Activated naive CD4-positive, alpha-beta T cell (primary cell): ENCODE data around the gene ASCL2.
"Not testable (repeated sequence)": the region's sequence is repeated elsewhere in the genome, so short reads cannot be mapped to it uniquely, and the experiment has no call there.

Experiments
- DNase-seq, 4 experiments: peaks; one replicate each; lab custom pipeline; 2025; lab: John Stamatoyannopoulos, UW

The ASCL2 gene

DNA sequence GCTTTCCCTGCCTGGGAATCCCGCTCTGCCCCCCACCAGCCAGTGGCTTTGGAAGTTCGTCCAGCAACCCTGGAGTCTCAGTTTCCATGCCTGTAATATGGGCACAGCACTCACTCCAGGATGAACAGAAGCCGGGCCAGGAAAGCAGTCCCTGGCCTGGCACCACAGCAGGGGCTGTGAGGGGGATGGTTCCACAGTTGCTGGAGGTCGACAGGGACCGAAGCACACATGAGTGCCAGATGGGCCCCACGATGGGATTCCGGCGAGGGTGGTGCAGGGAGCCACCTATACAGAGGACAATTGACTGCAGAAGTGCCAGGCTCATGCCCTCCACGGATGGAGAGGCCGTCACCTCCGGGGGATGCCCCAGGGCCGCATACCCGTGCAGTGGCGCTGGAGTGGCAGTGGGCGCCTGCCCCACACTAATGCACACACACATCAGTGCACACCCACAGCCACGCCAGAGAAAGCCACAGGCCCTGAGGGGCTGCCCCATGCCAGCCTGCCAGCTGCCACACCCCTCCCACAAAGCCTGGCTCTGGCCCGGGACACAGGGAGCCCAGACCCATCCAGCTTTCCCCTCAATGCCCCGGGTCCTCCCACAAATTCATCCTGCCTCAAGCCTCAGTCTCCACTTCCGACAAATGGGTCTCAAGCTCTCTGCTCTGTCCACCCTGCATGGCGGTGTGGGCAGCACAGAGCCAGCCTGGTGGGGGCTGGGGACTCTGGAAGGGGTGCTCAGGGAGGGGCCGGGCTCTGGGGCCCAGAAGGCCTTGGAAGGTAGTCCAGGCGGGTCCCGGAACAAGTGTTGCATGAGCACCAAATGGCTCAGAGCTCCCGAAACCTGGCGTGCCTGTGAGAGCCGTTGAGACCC is 9.7 kb downstream of the ASCL2 start:
- DNase-seq: no peak

DNA sequence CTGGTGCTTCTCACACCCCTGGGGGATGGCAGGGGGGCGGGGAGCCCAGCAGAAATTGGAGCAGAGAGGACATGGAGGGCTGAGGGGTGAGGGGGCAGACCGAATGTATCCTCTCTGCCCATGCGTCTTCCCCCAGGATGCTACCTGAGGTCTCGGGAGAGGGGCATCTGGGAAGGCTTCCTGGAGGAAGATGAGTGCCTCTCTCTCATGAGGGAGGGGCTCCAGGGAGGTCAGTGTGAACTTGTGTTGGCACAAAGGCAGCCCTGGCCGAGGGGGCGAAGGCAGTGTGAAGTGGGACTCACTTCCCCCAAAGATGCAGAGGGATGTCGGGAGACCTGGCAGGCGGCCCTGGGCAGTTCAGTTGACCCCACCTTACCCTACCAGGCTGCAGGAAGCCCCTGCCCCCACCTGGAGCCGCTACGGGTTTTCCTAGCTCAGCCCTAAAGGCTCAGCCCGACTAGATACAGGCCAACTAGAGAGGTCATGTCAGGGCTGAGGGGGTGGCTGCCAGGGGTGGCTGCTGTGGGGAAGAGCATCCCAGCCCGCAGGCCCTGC is 10.4 kb downstream of the ASCL2 start:
- DNase-seq: no peak

DNA sequence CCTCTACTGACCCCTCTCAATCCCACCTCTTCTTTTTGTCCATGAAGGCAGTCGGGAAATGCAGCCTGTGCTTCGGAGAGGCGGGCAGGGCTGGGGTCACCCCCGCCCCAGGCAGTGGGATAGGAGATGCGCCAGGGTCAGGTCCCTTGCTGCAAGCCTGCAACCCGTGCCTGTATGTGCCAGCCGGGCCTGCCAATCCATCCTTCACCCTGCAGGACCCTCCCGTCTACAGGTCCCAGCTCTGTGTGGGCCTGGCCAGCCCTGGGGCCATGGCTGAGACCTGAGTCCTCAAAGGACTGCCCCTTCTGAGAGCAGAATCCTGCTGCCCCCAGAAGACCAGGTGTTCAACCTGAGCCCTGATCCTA is 10.9 kb downstream of the ASCL2 start:
- no peak for DNase-seq

DNA sequence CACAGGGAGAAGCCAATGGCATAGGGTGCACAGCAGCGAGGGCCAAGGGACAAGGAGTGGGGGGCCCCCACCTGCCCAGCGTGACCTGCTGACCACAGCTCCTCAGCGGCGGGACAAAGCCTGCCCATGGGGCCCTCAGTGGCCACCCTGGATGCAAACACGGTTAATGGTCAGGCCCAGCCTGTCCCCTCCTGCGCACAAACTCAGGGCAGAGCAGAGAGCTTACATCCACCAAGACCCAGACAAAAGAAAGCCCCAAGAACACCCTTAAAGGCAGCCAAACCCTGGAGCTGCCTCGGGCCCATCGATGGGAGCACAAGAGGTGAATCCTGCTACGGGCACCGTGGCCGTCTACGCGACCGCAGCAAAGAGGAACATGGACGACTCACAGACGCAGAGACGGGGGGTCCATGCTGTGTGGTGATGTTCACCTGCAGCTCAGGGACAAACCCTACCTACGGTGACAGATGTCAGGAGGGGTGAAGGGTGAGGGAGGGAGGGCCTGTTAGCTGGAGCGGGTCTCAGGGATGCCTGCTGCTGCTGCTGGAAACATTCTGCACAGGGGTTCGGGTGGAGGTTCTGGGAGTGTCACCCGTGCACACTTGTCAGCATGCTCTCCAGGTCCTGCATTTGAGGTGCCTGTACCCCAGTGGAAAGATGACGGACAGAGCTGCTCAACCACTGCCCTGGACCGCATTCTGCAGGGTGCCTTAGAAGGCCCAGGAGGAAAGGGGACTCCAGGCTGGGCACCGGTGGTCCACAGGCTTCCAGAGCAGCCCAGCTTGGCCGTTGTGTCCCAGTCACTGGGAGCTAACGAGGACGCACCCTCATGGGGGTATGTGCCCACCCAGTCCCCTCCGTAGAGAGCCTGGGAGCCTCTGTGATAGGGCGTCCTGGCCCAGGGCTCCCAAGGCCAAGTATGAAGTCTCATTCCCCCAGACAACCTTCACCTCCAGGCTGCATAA is 11.6 kb downstream of the ASCL2 start:
- DNase-seq: no peak

DNA sequence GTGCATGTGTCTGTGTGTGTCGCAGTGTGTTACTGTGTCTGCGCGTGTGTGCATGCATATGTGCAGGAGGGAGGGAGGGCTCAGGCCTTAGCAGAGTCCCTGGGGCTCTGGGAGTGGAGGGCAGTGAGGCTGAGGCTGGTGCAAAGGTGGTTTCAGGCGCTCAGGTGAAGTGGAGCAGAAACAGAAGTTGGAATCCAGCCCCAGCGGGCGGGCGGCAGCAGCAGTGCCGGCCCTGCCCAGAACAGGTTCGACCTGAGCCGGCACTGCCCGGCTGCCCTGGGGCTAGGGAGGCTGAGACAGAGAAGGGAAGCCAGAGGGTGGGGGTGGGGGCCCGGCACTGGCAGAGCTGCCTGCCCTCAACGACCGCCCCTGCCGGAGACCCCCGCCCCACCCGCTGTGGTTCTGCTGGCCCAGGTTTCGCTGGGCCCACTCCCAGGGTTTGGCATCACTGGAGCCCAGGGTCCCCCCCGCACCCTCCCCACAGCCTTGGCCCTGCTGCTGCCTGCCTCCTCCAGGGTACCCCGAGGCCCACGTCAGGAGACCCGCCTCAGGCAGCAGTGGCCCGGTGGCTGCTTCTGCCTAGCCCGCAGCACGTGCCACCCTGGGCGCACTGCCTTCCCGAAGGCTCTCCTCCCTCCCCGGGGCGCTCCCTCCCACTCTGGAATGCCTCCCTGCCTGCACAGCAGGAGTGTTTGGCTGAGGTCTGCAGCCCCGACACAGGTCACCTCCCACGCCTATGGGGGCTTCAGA is 13.3 kb downstream of the ASCL2 start:
- no peak for DNase-seq

DNA sequence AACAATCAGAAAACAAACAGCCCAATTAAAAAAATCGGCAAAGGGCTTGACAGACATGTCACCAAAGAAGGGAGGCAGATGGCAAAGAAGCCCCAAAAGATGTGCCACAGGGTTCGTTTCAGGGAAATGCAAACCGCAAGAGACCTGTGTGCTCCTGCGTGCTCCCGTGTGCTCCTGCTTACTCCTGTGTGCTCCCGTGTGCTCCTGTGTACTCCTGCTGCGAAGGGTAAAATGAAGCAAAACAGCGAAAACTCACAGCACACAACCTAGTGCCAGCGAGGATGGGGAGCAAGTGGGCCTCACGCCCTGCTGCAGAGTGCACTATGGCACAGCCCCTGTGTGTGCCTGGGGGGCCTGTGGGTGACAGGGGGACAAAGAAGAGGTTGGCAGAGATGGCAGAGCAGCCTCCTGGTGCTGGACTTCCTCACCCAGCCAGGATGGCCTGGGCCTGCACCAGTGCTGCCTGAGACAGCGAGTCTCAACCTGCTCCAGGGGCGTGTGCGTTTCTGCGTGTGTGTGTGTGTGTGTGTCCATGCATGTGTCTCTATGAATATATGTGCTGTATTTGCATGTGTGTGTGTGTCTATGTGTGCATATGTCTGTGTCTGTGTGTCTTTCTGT is 14.0 kb downstream of the ASCL2 start:
- DNase-seq: no peak

DNA sequence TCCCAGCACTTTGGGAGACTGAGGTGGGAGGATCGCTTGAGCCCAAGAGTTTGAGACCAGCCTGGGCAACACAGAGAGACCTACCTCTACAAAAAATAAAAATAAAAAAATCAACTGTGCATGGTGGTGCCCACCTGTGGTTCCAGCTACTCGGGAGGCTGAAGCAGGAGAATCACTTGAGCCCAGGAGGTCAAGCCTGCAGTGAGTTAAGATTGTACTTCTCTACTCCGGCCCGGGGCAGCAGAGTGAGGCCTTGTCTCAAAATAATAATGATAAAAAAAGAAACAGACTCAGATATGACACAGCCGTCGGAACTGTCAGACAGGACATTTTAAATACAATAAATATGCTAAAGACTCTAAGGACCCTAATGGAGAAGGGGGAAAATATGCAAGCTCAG is 18.4 kb downstream of the ASCL2 start:
- no peak for DNase-seq

DNA sequence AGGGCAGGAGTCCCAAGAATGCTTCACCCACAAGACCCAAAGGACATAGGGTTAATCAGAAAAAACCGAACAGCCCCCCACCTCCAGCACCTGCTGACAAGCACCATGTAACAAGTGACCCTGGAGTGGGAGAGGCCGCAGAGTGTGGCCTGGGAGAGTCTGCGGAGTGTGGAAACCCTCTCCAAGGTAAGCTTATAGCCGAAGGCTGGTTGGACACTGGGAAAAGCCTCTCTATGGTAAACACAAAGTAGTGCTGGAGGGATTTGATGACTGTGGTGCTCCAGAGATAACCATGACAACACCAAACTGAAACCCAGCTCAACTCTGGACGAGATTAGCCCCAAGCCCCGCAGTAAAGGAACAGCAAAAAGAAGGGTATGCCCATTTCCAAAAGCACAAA is 19.2 kb downstream of the ASCL2 start:
- no peak for DNase-seq

DNA sequence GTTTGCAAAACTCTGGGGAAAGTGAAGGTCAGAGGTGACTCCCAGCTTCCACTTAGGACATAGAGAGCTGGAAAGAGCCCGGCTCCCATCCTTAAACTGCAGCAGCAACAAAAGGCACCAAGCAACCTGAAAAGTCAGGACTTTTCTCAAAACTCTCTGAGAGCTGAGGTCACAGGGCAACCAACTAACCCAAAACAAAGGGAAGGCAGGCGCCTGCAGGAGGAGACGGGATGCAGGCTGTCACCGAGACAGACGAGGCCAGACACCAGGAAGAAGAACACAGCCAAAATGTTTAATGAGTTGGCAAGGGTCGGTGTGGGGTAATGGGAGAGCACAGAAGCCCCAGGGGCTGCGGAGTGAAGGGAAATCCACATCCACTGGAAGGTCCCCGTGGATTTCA is 19.9 kb downstream of the ASCL2 start:
- DNase-seq: no peak

DNA sequence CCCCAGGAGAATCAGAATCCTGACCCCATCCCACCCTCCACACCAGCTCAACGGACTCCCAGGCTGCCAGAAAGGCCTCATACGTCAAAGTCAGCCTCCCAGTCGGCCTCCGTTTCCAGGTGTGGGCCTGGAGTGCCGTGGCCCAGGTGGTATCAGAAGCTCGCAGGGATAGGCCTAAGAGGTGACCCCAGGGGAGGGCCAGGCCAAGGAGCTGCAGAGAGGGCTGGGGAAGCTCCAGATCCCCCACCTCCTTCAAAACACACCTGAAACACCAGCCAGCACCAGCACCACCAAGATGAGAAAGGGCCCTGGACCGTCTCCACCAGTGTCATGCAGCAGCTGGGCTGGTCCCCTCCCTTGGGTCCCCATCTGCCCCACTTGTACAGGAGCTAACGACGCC is 20.3 kb downstream of the ASCL2 start:
- DNase-seq: no peak

DNA sequence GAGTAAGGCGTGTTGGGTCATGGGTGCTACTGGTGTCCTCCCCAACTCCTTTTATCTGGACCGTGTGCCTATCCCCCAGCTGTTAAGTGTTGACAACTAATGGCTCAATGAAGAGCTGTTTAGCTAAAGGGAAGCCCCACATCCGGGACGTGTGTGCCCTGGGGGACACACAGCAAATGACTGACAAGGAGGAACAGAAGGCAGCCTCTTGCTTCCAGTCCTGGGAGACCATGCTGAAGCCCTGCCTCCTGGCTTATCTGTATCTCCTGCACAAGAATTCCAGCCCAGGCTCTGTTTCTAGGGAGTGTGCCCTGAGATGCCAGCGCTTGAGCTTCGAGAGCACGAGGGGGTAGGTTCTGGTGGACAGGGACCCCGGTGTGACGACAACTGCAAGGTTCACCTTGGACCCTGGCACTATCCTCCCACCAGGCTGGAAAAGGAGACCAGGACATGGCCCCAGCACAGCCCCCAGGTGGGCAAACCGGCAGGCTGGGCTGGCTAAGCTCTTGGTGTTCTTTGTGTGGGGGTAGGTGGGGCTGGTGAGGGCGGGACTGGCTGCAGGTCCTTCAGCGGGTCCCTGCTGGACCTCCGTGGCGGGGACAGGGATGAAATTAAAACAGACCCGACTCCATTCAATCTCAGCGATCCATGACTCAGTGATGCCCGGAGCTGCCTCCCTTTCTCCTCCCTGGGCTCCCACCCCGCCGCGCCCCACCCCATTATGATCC is 21.0 kb downstream of the ASCL2 start:
- DNase-seq: no peak

DNA sequence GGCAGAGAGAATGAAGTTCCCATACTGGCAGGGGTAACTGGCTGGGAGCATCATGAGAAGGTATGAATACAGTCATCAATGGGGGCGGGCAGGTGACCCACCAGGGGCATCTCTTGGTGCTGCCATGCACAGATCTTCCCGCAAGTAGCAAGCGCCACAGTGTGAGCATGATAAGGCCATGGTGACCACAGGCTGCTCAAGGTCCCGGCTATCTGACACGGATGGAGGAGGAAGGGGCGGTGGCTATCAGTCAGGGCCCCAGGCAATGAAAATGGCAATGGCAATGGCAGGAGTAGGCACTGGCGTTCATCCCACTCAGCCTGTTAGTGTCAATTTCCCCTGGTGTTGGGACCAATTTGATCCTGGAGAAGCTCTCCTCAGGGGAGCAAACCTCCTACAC is 21.6 kb downstream of the ASCL2 start:
- no peak for DNase-seq

DNA sequence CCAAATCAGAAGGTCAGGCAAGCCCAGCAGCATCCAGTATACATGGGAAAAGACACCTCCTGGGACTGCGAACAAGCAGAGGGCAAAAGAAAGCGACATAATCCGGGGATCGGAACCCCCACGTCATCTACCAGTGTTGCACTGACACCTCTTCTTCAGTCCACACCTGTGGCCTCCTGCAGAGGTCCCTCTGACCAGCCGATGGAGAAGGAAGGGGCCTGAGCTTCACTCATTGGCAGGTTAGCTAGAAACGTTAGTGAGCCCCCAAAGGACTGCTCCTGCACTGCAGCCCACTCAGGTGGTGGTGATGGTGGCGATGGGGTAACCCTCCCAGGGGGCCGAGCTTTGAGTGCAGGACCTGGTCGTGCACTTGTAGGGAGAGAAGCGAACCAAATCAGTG is 22.1 kb downstream of the ASCL2 start:
- no peak for DNase-seq

DNA sequence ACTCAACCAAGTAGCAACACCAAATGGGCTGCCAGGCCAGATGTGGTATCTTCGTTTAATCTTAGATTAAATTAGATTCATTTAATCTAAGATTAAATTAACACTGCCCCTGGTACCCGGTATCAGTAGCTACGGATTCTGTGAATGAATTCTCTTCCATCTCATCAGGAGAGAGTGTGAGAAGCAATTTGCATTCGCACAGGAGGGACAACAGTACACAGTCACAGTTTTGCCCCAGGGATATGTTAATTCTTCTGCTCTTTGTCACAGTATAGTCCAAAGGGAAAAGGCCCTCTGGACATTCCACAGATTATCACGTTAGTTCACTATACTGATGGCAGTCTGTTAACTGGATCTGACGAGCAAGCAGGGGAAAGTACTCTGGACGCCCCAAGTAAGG is 22.9 kb downstream of the ASCL2 start:
- no peak for DNase-seq

DNA sequence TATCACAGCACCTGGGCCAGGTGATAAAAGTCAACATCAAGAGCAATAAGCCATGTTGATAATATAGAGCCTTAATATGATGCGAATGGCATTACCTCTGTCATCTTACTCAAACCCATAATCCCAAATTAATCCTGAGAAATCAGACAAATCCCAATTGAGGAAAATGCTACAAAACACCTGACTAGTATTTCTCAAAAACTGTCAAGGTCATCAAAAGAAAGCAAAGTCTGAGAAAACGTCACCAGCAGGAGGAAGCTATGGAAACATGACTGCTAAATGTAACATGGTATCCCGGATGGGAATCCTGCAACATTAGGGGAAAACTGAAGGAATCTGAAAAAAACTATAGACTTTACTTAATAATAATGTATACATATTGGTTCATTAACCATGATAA is 29.6 kb downstream of the ASCL2 start:
- DNase-seq: no peak

DNA sequence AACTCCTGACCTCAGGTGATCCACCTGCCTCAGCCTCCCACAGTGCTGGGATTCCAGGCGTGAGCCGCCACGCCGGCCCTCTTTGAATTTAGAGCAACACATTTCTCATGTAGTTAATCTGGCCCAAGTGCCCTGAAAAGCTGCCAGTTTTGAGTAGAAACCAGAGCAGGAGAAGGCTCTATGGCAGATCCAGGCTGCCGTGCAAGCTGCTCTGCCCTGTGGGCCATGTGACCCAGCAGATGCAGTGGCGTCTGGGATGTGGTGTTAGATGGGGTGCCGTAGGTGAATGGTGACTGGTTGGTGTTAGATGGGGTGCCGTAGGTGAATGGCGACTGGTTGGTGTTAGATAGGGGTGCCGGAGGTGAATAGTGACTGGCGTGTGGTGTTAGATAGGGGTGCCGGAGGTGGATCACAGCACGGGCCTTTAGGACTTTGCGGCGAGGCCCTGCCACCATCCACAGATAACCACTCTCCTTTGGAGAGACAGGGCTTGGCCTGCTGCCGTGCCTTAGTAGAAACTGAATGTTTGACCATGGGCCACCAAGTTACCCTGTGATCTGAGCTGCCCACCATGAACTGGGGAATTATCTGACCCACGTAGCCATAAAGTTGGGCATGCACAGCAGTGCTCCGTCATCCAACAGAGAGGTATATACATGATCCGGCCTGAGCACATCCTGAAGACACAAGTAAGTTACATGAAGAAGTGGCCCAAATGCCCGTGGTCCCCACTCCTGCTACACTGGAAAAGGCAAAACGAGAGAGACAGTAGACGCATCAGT is 32.7 kb downstream of the ASCL2 start:
- no peak for DNase-seq

DNA sequence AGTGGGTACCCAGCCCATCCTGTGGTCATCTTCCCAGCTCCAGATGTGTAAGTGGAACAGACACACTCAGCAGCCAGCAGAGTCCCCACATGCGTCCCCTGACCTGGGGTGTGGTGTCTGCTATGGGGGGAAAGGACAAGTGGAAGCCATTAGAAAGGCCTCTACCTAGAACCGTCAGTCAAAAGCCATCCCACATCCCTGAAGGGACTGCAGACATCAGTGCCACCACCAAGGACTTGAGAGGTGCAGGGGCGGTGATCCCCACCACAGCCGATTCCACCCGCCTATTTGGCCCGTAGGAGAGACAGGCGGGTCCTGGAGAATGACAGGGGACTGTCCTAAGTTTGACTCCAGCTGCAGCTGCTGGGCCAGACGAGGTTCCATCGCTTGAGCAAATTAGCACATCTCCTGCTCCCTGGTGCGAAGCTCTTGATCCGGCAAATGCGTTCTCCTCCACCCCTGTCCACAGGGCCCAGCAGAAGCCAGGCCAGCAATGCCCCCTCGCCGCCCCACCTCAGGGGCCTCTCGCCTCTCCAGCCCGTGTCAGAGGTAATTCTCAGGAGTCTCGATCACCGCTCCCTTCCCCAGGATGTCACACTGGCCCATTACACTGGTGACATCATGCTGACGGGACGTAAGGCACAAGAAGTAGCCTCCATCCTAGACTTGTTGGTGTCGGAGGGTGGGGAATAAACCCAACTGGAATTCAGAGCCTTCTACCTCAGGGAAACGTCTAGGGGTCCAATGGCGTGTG is 33.8 kb downstream of the ASCL2 start:
- not testable (repeated sequence) for DNase-seq

DNA sequence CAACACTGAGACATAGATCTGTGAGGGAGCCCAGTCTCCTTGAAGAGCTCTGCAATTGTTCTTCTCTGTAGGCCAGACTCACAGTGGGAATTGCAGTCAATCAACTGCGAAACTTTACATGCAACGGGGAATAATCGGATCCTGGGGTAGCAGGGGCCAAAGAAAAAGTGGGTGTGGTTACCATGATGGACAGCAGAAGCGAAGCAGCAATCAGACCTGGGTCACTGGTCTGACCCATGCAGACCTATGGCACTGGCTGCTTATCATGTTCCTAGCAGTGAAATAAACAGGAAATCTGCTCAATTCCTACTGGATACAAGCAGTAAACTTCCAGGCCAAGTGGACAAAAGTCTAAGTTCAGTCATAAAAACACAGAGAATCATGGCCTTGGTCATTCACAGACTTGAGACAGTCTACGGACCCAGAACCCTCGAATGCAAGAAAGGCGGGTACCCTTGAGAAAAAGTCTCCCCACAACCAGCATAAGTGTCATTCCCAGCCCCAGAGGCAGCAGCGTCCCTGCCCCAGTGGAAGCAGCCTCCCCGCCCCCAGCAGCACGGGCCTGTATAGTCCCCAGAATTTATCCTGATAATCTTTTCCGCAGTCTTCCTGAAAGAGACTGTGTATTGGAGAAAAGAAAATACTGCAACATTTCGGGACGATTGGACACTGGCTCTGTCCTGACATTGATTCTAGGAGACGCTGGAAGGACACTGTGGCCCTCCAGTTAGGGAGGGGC is 34.6 kb downstream of the ASCL2 start:
- no peak for DNase-seq

DNA sequence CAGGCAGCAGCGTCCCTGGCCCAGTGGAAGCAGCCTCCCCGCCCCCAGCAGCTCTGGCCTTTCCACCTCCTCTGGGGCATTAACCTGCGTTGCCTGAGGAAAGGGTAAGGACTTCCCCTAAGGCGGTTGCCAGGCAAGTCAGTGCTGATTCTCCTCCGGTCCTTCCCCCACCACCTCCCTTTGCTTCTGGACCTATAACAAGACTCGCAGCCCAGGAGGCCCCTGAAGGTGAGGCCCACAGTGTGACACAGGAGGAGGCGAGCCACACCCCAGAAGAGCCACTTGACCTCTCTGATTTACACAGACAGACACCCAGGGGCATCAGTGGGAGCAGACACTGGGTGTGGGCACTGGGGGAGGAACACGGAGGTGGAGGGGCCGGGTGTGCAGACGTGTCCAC is 35.4 kb downstream of the ASCL2 start:
- no peak for DNase-seq
